CD4-positive, alpha-beta T cell treated with Interleukin-6 for 4 hours (primary cell): ENCODE measurements around the gene NFYC.

ENCODE experiments used
- DNase-seq: peaks from one replicate; pipeline ENCODE4 v3.0.0-alpha.2; 2020; ENCODE audit warnings: mixed read lengths

The NFYC gene

GRCh38 chr1:40691538-40692428 lies at the start of gene NFYC:
TSS of gene NFYC (plus strand) at chr1:40691704. CDS start at chr1:40738844, 47,140 bp downstream.
- peak; percentile 95 for DNase-seq

DNA sequence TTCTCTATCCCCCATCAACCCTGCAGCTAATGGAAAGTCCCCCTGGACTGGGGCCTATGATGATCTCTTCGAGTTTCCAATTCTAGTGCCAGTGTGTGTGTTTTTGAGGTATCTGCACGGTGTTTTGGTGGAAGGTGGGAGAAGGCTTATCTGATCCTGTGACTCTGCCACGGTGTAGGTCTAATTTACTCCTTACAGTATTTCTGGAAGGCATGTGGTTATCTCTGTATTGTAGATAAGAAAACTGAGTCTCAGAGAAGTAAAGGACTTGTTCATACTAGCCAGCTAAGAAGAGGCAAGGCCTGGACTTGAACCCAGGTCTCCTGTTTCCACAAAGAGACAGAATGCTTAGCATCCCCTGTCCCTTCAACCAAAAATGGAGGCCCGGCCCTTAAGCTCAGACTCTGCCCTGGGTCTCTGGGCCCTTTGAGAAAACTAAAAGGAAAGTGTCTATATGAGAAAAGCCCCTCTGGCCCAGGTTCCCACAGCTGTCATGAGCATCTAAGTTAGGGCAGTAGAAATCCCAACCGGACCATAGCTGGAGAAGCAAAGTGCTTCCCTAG lies 46.3 kb upstream of the NFYC start:
- no peak for DNase-seq

- DNase-seq, result no peak
Observed at GRCh38 chr1:40646315-40646714, 45.2 kb upstream of the NFYC start.

GRCh38 chr1:40648200-40648599 lies 43.3 kb upstream of the NFYC start:
- no peak for DNase-seq

- no peak for DNase-seq
Observed at GRCh38 chr1:40648928-40649591, 42.4 kb upstream of the NFYC start.

DNA sequence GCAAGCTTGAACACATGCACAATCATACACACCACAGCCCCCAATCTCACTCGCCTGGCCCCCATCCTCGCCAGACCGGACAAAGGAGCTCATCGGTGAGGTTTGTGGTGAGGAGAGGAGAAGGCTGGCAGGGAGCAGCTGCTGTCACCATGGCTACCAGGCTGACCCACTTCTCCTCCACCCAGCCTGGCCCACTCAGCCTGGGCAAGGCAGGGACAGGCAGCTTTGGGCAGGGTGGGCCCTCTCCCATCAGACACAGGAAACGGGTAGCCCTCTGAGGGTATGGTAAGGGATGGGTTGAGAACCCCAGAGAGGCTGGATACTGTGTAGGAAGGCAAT lies 41.9 kb upstream of the NFYC start:
- DNase-seq, result no peak

GRCh38 chr1:40650075-40650474 lies 41.4 kb upstream of the NFYC start:
- no peak for DNase-seq

DNA sequence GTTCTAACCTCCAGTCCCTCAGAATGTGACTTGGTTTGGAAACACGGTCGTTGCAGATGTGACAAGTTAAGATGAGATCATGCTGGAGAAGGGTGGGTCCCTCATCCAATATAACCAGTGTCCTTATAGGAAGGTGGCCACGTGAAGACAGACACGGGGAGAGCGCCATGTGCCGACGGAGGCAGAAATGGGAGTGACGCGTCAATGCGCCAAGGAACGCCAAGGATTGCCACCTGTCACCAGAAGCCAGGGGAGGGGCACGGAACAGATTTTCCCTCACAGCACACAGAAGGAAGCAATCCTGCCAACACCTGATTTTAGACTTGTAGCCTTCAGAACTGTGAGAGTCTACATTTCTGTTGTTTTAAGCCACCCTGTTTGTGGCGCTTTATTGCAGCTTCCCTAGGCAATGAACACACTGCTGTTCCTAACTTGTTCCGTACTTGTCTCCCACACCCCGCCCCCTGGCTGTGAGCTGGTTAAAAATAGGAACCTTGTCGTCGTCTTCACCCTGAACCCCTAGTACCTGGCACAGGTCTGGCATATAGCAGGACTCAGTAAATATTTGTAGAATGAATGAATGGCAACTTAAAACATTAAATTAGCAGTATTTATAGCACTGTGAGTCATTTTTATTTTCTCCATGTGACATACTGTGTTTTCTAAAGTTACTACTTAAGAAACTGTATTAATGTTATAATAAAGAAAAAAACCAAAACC lies 40.2 kb upstream of the NFYC start:
- DNase-seq, result no peak

DNA sequence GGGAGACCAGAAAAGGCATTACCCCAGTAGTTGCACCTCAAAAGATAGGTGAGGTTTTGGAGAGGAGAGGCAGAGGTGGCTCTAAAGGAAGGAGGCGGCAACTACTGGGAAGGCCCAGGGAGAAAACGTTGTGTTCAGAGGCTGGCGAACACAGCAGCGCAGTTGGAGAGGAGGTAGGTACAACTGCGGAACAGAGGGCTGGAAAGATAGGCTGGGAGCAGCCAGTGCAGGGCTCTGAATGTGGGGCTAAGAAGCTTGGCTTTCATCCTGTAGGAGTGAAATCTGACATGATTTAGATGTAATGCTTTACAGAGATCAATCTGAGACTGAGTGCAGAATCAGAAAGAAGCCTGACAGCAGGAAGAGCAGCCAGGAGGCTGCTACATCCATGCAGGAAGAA lies 39.0 kb upstream of the NFYC start:
- no peak for DNase-seq

- DNase-seq, result no peak
Observed at GRCh38 chr1:40652979-40653378, 38.5 kb upstream of the NFYC start.

- no peak for DNase-seq
Observed at GRCh38 chr1:40653851-40654537, 37.5 kb upstream of the NFYC start.

DNA sequence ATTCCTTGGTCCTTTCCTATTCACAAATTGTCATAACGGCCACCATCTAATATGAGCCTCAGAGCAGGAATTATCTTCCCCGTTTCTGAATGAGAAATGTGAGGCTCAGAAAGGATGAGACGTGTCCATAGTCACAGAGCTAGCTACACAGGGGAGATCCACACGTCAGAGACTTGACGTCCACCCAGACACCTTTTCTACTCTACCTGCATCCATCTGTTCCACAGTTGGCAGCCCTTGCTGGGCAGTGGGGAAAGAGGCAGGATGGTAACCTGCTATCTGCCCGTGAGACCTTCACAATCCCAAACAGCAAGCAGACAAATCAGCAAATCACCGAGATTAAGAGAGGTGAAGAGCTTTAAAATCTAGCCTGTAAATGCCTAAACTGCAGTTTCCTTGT lies 34.5 kb upstream of the NFYC start:
- DNase-seq, result no peak

DNA sequence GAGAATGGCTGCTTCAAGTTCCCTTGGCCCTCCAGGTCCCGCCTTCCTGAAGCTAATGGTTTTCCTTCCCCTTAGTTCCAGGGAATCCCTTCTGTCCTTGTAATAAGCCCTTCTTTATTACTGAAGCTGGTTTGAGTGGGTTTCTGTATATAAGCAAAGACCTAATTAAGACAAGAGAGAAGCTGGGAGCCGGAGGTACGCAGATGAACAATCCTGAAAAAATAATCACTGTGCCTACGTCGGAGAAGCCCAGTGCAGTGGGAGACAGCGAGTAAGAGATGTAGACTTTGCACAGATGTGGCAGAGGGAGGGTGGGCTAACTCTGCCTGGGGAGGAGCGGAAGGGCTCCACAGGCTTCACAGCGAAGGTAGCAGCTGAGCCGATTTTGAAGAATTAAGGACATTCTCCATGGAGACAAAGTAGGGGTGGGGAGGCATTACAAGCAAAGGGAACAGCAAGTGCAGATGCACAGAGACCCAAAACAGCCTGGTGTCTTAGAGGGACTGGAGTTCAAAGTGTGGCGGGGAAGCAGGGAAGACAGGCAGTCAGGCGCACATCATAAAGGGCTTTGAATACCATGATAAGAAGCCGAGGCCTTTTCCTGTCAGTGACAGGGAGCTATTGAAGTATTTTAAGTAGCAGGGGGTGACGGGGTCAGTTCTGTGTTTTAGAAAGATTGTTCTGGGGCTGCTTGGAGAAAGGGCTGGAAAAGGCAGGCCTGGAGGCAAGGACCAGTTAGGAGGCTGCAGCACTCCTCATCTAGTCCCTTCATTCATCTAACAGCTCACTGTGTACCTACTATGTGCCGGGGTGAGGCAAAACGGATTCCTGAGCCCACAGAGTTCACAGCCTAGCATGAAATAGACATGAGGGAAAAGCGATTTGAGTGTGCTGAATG lies 32.5 kb upstream of the NFYC start:
- no peak for DNase-seq

GRCh38 chr1:40659649-40659947 lies 31.9 kb upstream of the NFYC start:
- DNase-seq, result no peak

DNA sequence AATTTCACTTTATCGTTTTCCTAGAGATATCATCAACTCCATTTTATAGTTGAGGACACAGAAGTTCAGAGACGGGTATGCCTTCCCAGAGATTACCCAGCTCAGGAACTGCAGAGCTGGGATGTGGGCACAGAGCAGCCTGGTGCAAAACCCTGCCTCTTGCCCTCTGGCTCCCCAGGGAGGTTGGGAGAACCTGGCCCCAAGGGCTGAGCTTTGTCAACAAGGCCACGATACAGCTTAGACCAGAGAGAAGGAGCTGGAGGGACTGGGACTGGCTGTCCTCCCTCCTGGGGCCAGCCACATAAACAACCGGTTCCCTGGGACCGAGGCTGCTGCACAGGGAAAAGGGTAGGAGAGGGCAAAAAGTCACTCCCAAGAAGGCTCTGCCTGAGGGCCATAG lies 29.8 kb upstream of the NFYC start:
- no peak for DNase-seq

GRCh38 chr1:40662151-40662550 lies 29.4 kb upstream of the NFYC start:
- DNase-seq, result no peak

- peak; percentile 14 for DNase-seq
Observed at GRCh38 chr1:40662864-40663263, 28.6 kb upstream of the NFYC start.

GRCh38 chr1:40663324-40664166 lies 28.0 kb upstream of the NFYC start:
- no peak for DNase-seq

DNA sequence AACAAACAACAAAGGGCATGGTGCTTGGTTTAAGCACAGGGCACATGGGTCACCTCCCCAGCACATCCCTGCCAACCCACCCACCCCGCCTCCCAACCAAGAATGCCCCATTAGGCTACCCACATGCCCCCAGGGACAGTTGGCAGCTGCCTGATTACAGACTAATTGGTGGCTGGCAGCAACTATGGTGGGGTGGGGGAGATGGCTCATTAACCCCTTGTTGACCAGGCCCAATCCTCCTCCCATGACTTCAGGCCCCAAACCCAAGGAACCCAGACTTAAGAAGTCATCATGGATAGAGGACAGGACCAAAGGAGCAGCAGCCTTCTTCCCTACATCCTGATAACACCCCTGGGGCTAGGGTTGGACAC lies 27.4 kb upstream of the NFYC start:
- DNase-seq, result no peak

DNA sequence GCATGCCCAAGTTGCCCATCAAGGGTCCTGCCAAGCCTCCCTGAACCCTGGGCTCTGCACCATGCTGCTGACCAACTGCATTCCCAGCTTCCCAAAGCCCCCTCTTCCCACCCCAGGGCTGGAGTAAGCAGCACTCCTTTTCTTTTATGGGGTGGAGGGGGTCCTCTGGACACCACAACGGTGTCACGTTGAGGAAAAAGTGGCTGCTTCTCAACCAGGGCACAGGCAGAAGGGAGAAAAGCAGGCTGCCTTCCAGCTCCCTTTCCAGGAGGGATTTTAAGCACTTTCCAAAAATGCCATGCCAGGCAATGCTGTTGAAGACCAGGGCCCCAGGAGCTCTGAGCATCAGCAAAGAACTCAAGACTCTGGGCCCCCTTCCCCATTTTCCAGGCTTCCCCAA lies 26.7 kb upstream of the NFYC start:
- DNase-seq, result no peak
